Stimulated activated CD4-positive, alpha-beta T cell treated with anti-CD3 and anti-CD28 coated beads, Interleukin-15, amount 100 ng/mL, for 1 hour (primary cell): ENCODE data around the gene AFDN.

Experiments
- DNase-seq, 2 donors: peaks; one replicate each; pipeline ENCODE4 v3.0.0-alpha.2; 2020; ENCODE audit warnings: low read depth in 1 of 2, low spot score in 1 of 2

AFDN gene

DNA sequence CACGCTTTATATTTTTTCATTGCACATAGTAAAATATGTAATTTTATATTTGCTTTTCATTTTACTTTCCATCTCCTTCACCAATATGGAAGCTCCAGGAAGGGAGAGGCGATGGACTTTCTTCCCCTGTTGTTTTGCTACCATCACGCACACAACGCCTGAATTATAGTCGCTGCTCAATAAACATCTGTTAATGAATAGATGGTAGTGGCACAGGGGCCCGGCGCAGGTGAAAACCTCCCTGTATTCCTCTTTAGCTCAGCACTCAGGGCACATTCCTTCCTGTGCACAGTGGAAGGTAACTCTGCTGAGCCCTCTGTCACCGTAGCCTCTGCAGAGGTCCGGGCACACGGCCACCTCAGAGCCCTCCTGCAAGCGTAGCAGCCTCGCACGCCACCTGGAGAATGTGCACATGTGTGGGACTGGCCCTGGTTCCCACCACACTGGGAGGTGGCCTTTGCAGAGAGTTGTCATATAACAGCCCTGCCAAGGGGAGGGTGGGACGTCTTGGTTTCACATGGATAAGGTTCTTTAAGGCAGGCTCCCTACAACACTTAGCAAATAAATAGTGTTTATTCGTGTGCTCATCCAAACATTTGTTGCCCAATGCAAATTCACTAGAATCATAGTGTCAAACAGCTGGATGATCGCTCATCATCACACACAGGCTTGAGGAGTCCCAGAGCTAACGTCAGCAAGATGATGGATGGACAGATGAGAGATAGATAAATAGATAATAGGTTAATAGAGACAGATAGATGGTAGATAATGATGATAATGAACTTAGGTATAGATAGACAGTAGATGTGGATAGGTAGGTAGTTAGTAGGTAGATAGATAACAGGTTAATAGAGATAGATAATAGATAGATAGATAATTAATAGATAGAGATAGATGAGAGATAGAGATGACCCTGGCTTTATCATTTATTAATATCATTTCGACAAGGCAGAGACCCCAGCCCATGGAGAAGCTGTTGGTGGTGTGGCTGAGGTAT lies 32.3 kb upstream of the AFDN start:
- DNase-seq: no peak

DNA sequence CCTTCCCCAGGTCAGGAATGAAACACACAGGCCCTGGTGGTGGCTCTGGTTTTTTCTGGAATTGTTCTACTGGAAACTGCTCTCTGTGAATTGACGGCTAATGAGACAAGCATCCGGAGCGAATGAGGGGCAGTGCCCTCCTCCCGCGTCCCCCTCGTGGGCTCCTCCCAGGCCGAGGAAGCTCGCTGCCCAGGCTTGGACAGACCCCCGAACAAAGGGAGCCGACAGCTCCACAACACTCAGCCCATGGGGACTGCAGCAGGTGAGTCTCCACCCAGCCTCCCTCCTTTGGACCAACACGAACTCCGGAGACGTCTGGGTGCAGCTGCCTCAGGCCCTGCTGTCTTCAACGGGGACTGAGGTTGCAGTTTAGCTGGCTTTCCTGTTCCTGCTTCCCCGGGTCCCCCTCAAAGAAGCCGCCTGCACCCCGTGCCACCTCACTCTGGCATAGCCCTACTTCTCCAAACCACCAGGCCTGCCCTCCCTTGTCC lies 31.3 kb upstream of the AFDN start:
- no peak for DNase-seq

DNA sequence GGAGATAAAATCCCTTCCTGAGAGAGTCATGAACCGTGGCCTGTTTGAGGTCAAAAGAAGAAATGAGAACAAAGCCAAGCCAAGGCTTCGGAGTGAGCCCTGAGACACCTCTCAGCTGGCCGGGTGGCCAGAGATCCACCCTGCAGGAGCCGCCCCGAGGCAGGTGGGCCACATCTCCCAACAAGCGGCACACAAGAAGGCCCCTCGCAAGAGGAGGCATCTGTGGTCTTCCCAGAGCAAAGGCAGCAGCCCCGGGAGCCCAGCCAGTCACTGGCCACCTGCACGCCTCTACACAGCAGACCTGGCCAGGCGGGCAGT lies 30.9 kb upstream of the AFDN start:
- DNase-seq: no peak

DNA sequence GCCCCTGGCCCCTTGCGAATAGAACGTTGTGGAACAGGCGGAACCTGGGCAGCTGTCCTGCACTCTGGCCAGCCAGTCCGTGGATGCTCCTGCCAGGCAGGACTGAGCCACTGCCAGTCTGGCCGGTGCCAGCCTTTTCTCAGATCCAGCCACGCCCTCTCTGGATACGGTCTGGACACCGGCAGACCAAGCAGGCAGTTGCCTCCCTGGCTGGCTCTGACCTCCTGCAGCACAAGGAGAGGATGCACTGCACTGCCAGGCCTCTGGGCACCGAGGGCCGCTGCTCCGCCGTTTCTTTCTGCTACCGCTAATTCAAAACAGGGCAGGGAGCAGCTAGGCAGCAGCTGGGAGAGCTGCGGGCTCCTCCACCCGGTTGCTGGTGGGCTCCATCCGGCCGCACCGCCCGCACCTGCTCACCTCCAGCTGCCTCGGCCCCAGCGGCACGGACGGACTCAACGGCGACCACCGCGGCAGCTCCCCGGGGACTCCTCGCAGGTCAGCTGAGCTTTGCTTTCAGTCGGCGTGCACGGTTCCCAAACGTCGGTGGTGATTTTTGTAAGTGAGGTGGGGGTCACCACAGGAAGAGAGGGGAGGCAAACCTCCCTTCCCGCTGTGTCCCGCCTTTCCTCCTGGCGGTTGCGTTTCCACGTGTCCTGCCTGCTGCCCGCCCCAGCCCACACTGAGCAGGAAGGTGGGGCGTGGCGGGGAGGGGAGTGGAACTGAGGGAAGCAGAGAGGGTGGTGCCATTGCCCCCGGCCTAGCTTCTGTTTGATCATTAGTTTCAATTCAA lies 30.3 kb upstream of the AFDN start:
- no peak for DNase-seq

DNA sequence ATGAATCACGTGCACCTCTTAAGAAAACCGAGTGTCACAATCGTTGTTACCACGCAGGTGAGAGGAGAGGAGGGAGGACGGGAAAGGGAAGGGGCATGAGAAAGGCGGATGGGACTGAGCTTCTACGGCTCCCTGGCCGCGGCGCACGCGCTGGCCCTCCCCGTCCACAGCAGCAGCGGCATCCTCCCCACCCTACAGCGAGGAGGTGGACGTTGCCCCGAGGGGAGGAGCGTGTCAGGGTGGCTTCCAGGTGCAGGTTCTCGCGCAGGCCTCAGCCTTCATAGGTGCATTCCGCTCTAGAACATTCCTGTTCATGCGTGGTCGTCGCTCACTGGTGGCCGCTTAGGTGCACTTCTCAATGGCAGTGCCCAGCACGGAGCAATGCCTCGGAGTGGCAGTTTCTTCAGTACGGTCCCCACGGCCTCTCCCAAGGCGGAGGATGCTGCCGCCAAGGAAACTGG lies 29.7 kb upstream of the AFDN start:
- DNase-seq: no peak

DNA sequence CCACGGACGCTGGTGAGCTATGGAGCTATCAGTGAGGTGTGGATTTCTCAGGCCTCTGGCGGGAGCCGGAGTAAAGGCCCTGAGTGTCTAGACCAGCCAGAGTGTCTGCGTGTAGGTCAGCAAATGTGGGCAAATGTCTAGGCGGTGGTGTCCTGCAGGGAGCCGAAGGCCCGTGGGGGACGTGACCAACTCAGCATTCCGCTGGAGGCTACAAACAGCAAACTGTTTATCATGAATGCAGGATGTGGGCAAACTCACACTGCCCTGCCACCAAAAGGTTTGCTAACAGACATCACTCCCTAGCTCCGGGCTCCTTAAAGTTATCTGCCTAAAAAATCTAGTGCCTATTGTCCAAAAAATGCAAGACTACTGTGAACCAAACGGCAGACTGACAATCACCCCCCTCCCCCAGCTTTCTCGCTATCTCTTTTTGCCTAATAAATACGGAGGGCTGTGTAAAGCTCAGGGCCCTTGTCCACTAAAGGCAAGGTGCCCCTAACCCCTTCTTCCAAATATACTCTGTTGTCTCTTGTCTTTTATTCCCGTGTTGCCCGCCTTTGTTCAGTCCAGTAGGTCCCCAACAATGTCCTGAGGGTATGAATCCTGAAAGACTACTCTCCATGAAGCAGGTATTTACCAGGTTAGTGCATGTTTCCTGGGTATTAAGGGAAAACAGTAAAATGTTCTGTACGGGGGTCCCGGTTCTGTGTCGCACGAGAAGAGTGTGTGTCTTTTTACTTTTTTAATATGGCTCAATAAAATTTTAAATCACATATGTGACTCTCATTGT lies 29.0 kb upstream of the AFDN start:
- DNase-seq: no peak

DNA sequence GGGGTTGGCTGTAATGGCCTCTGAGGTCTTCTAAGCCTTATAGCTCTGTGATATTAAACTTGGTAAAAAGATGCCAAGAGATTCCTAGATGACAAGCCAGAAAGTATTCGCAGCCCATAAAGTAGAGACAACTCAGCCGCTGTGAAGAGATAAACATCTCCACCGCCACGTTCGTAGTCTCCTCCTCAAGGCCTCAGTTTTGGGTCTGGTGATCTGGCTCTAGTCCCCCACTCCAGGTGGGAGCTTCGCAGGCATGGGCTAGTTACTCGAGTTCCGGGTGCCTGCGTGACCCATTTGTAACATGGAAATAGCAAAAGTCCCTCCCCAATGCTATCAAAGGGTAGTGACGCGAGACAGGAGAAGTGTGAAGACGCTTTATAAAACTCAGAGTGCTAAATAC lies 28.3 kb upstream of the AFDN start:
- DNase-seq: no peak

DNA sequence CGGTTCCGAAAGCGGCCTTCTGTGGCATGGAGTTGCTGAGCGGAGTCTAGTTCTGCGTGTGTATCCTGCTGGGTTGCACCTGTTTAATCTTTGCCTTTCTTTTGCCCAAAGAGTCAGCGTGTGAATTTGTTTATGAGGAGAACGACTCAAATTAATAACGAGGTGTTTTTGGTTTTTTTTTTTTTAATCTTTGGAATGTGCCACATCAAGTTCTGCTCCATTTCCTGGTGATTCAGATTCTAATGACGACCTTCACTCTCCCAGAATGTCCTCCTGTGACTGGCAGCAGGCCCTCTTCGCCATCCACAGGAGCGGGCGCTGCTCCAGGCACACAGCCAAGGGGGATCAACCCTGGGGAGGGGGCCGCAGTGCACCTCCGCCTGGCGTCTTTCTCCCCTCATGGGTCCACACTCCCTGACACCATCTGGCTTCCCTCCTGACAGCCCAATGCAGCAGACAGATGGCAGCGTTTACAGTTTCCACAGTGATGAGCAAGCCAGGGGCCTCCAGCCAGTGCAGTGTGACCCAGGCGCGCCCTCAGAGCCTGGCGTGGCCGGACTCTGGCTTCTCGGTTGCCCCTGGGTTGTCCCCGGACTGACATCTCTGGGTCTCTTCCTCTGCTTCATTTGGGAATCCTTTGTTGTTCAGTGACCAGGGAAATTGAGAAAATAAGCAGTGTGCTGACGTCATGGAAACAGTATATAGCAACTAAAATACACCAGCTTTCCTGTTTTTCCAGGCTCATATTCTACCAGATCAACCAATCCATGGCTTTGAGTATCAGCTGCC lies 27.5 kb upstream of the AFDN start:
- no peak for DNase-seq

DNA sequence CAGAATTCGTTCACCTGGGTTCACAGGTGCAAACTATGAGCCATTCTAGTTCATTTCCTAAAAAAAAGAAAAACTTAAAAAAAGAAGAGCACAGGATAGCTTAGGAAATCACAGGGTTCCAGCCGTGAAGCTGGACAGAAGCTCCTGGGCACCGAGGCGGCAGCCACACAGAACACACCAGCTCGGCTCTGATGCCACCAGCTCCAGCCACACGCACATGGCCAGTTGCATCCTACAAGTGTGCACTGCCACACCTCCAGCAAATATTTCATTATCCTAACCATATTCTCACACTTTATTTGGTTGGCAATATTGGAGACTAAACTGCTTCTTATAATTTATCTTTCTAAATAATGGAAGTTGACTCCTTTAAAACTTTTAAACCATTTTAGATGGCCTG lies 26.2 kb upstream of the AFDN start:
- no peak for DNase-seq

DNA sequence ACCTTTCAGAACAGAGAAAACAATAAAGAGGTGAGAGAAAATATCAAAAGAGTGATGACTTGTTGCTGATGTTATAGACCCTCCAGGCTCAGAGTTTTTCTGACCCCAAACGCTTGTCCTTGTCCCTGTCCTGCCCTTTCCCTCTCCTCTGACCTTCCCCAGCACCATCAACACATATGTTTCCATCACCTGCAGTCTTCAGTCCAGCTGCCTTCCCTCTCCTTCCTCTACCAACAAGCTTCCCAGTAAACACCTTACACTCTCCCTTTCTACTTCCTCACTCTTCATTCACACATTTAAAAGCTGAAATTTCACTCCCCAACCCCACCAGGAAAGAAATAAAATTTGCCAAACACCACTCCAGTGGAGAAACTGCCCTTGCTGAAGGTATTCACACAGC lies 25.4 kb upstream of the AFDN start:
- DNase-seq: no peak

DNA sequence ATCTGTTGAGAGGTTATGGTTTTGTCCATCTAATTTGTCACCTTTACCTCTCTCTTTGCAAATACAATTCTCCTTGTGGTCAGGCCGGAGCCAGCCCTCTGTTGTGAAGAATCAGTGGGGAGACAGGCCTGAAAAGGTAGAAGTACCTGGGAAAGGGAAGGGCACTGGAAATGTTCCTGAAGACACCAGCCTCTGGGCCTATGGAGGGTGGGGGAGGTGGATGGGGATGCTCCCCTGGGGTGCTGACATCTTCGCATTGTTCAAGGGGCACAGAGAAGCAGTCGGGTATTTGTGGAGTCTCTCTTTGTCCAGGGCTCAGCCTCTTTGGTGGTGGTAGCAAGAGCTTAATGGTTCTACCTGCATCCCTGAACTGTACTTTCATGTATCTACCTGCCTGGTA lies 24.4 kb upstream of the AFDN start:
- DNase-seq: no peak

DNA sequence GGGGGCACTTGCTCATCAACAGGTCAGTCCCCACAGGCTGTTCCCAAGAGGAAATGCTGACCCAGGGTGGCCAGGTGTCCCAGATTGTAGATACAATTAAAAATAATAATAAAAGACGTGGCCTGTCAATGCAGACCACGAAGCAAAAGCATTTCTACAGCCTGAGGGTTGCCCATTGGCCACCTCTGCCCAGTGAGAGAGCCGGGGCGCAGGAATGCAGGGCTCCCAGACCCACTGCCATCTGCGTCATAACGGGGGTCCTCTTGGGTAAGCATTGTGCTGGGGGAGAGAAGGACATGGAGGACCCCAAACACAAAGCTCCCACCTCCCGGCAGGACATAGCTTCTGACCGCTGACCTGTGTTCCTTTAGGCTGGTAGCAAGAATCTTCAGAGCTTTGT lies 22.9 kb upstream of the AFDN start:
- DNase-seq: no peak

DNA sequence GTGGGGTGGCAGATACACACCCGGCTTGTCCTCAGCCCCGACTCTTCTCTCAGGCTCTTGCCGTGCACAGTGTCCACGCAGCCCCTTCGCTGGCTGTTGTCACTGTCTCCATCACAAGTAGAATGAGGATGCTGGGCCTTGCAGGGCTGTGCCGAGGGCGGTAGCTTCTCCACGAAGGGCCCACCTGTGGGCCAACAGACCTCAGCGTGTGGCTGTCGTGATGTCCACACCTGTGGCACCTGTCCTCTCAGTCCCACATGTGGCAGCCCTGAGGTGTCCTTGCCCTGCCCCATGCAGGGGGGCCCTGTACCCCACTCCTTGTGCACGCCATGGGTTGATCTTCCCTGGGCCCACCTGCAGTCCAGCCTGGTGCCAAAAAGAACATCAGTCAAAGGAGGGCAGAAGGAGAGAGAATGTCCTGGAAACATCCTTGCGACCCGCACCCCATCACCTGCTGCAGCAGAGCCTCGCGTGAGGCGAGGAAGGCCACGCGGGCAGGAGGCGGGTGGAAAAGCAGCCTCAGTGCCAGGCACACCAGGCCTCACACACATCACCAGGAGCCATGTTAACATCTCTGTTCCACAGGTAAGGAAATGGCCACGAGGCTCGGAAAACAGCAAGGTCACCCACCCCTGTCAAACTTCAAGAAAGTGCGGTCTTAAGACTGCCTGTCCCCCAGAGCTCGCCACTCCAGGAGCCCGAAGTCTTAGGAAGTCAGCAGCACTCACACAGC lies 22.3 kb upstream of the AFDN start:
- DNase-seq: no peak

DNA sequence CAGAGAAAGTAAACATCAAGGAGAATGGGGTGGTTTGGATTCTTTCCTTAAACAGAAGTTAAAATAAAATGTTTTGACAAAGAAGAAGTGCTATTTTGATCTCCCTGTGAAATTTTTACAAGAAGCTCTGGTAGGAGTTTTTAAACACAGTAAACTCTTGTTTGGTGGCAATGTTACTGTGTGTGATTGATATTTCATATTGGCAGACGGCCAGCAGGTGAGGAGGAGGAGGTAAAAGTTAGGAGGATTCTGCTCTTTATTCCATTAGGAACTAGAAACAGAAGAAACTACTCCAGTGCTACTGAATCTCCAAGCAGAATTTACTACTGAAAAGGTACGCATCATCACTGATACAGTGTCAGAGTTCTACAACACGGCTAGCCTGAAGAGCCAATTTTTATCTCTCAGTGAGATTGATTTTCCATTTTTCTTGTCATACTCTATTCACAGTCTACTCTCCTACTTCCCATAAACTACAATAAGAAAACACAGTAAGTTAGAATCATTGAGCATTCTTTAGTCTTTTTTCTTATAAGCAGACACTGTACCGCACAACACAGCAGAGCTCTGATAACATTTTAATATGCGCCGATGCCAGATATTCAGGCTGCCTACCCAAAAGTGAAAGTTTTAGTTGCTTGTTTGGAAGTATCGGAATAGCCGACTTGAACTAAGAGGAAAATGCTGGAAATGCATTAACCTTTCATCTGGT lies 21.2 kb upstream of the AFDN start:
- DNase-seq: no peak

DNA sequence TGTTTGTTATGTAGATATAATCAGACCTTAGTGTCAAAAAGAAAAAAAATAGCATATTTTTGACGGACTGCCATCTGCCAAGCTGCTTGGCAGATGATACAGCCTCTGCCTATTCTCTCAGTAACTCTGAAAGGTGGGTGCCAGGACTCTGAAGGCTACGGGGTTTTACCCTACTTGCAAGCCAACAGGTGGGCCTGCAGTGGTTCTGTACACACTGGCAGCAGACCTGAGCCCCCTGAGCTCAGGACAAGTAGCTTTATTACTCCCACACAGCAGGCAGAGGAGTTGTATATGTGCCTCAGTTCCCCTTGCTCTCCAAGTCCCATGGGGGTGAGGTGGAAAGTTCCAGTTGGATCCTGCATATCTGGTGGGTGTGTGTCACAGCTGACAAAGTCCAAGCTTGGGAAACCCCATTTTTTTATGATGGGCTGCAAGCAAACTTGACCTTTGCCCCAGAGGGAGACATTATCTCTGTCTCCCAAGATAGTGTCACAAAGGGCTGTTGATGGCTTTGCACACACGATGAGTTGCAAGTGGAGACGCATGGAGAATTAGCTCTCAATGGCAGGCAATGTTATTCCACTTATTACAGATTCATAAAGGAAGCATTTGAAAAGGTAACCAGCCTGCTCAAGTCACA lies 20.5 kb upstream of the AFDN start:
- DNase-seq: no peak

DNA sequence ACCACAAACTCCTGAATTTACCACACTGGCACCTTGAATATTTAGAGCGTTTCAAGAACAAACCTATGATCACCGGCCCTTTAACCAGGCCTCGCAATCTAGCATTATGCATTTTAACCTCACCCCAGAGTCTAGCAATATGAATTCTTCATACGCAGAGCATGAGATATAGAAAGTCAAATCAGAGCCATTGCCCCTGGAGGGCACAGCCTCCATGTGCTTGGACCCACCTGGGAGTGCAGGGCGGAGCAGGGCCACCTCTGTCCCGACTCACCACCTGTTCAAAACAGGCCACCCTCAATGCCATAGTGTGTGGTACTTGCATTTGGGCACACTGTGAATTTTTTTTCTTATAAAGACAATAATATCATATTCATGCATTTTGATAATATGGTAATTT lies 19.5 kb upstream of the AFDN start:
- no peak for DNase-seq

DNA sequence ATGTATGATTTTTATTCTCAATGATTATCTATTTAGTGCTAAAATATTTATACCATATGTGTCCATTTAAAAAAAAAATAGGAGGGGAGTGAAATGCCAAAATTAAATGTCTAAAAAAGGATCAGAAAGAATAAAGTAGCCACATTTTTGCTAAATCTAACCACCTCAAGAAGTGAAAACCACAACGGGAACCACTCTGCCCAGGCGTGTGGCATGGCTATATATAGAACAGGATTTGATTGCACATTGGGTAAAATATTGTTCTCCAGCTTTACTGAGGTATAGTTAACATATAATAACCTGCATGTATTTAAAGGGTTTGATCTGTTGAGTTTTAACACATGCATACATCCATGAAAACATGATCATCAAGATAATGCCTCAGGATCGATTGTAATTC lies 19.0 kb upstream of the AFDN start:
- no peak for DNase-seq

DNA sequence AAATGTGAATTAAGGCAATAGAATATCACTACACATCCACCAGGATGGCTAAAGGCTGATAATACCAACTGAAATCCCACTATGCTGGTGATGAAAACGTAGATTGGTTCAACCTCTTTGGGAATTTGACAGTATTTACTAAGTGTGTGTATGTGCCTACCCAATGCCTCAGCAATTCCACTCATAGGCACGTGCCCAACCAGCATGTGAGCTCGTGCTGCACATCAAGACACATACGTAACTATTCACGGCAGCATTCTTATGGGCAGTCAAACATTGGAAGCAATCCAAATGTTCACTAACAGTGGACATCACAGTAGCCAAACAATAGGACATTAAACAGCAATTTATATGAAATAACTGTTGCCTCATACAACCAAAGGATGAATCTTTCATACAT lies 15.7 kb upstream of the AFDN start:
- no peak for DNase-seq
